Stimulated activated CD4-positive, alpha-beta T cell treated with anti-CD3 and anti-CD28 coated beads, Interleukin-4, amount 100 ng/mL, for 24 hours (primary cell): Measurements from ENCODE around the gene PDZD8.

Experiments
- DNase-seq: peaks from one replicate; pipeline ENCODE4 v3.0.0-alpha.2; 2020

The PDZD8 gene

GRCh38 chr10:117277675-117278074 lies 97.6 kb downstream of the PDZD8 start:
- DNase-seq = no peak

GRCh38 chr10:117275121-117275520 lies 100.1 kb downstream of the PDZD8 start:
- DNase-seq = no peak

- DNase-seq = no peak
These were observed 100.7 kb downstream of the PDZD8 start for GRCh38 chr10:117274509-117274908.

GRCh38 chr10:117273980-117274379 lies 101.3 kb downstream of the PDZD8 start:
- no peak for DNase-seq

GRCh38 chr10:117272195-117273076 lies 102.8 kb downstream of the PDZD8 start:
- DNase-seq = no peak

GRCh38 chr10:117271427-117271826 lies 103.8 kb downstream of the PDZD8 start:
- no peak for DNase-seq

- DNase-seq = no peak
These were observed 106.3 kb downstream of the PDZD8 start for GRCh38 chr10:117268907-117269306.

- DNase-seq = no peak
These were observed 107.0 kb downstream of the PDZD8 start for GRCh38 chr10:117268258-117268657.

- no peak for DNase-seq
These were observed 108.4 kb downstream of the PDZD8 start for GRCh38 chr10:117266812-117267211.

GRCh38 chr10:117266400-117266799 lies 108.8 kb downstream of the PDZD8 start:
- no peak for DNase-seq

- DNase-seq = no peak
These were observed 110.5 kb downstream of the PDZD8 start for GRCh38 chr10:117264782-117265181.

GRCh38 chr10:117262903-117263293 lies 112.3 kb downstream of the PDZD8 start:
- DNase-seq = no peak

GRCh38 chr10:117262291-117262902 lies 112.8 kb downstream of the PDZD8 start:
- no peak for DNase-seq

- no peak for DNase-seq
These were observed 113.7 kb downstream of the PDZD8 start for GRCh38 chr10:117261501-117261900.

GRCh38 chr10:117260084-117260483 lies 115.2 kb downstream of the PDZD8 start:
- DNase-seq = no peak

- no peak for DNase-seq
These were observed 116.0 kb downstream of the PDZD8 start for GRCh38 chr10:117259279-117259678.

GRCh38 chr10:117257721-117258120 lies 117.5 kb downstream of the PDZD8 start:
- DNase-seq = no peak

- DNase-seq = no peak
These were observed 118.3 kb downstream of the PDZD8 start for GRCh38 chr10:117256910-117257309.

- no peak for DNase-seq
These were observed 119.3 kb downstream of the PDZD8 start for GRCh38 chr10:117255835-117256460.

- no peak for DNase-seq
These were observed 120.2 kb downstream of the PDZD8 start for GRCh38 chr10:117254774-117255735.

- no peak for DNase-seq
These were observed 120.9 kb downstream of the PDZD8 start for GRCh38 chr10:117254338-117254737.

- no peak for DNase-seq
These were observed 121.3 kb downstream of the PDZD8 start for GRCh38 chr10:117253908-117254307.

GRCh38 chr10:117250411-117250810 lies 124.8 kb downstream of the PDZD8 start:
- DNase-seq = no peak
